ENCODE results near the gene ATP10A. TPM values are rescaled to one million over a fixed set of nuclear protein-coding genes. Genes with fewer than 3 reads are reported as not detected.
A peak's percentile ranks its signal among the peaks of the same experiment; 100 is the strongest.

ATP10A gene
- total RNA-seq, 1 donor from 2014 or later = 0.26 TPM

DNA sequence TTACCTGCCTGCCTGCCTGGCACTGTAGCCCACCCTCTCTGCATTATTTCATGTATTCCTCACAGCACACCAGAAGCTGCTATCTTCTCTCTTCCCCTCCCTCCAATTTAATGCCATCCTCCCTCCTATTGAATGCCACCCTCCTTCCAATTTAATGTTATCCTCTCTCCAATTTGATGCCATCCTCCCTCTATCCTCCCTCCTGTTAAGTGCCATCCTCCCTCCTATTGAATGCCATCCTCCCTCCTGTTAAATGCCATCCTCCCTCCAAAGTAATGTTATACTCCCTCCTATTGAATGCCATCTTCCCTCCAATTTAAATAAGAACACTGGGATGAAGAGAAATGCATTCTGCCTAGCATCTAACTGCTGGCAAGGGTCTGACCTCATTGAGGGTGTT is 11.1 kb downstream of the ATP10A start:
- TF ChIP-seq, protein P1, sequence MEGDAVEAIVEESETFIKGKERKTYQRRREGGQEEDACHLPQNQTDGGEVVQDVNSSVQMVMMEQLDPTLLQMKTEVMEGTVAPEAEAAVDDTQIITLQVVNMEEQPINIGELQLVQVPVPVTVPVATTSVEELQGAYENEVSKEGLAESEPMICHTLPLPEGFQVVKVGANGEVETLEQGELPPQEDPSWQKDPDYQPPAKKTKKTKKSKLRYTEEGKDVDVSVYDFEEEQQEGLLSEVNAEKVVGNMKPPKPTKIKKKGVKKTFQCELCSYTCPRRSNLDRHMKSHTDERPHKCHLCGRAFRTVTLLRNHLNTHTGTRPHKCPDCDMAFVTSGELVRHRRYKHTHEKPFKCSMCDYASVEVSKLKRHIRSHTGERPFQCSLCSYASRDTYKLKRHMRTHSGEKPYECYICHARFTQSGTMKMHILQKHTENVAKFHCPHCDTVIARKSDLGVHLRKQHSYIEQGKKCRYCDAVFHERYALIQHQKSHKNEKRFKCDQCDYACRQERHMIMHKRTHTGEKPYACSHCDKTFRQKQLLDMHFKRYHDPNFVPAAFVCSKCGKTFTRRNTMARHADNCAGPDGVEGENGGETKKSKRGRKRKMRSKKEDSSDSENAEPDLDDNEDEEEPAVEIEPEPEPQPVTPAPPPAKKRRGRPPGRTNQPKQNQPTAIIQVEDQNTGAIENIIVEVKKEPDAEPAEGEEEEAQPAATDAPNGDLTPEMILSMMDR (IDR thresholded peaks at IDR 0.05; ENCODE audit: insufficient read depth, low read length, severe bottlenecking) = no peak
- no peaks in the 10 kb centered on the region for H3K36me3 ChIP-seq (ENCODE audit: control insufficient read depth, insufficient read depth, low read length)
- no peaks in the 10 kb centered on the region for H3K27me3 ChIP-seq (ENCODE audit: control insufficient read depth, insufficient read depth, low read length)
- DNase-seq (ENCODE audit: low read depth) (no peak), FAIRE-seq (no peak)
- H3K4me3 ChIP-seq (ENCODE audit: low read depth, low read length) = no peak overlapping the region

DNA sequence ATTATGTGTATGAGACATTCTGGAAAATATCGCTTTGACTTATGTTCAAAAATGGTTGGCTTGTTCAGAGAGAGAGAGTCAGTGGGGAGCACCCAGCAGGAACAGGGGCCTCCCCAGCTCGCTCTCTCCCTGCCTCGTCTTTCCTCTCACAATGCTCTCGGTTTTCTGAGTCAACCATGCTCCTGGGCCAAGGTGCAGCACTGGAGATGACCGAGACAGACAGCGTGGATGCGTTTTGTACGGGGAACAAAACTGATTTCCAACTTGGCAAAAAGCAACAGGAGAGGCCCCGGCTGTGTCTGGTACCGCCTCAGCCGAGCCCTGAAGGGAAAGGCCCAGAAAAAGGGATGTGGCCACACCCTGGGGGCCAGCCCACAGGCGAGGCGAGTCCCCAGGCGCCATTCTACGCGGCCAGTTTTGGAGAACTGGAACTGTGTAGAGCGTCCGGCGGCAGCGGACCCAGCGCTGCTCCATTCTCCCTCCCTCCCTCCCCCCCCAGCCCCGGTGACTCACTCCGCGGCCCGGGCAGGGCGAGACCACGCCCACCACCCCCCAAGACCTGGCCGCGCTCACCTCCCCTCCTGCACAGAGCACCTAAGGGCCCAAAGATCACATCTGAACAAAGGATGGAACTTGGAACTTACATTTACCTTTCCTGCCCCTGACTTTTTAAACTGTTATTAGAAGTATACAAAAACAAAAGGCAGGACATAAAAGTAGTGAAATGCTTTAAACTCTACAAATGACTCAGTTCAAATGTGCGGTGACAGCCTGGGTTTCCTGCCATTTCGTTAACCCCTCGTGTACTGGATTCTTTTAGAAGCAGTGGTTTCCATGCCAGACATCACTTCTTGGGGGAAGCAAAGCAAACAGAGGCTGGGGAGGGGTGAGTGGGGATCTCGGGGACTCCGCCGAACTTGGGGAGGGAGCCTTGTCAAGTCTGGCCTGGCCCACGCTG is 12.7 kb downstream of the ATP10A start:
- TF ChIP-seq, protein P1 (IDR thresholded peaks at IDR 0.05; ENCODE audit: insufficient read depth, low read length, severe bottlenecking) = no peak
- peak overlapping the region; percentile 19 for H3K4me3 ChIP-seq (ENCODE audit: low read depth, low read length)
- DNase-seq (ENCODE audit: low read depth) = peak; percentile 34
- no peak for FAIRE-seq
- H3K27me3 ChIP-seq (ENCODE audit: control insufficient read depth, insufficient read depth, low read length) = no peaks in the 10 kb centered on the region
- no peaks in the 10 kb centered on the region for H3K36me3 ChIP-seq (ENCODE audit: control insufficient read depth, insufficient read depth, low read length)

DNA sequence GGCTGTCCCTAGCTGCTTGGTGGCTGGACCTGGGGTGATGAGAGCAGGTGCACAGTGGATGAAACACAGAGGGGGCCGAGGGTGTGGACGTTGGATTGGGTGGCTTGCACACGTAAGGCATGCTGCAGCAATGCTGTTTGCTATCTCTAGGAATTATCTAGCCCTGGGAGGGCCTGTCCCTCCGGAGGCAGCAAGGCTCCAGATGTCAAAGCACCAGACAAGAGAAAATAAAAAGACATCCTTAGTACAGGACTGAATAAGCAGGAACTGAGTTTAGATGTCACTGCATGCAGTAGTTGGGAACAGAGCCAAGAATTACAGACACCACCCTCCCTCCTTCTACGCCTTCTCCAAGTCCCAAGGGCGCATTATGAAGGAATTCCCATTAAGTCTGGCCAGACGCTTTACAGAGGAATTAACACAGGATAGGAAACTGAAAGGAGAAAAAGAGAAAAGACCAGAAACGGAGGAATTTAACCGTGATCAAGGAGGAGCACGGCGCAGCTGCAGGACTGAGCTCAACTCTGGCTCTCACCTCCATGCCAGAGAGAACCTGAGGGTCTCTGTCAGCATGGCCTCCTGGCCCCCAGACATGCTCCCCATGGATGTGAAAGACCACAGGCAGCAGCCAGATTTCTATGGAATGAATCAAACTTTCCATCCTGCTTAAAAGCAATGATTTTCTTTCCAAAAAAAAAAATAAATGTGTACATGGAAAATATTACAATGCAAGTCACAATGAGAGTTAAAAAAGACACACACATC is 13.8 kb downstream of the ATP10A start:
- H3K4me3 ChIP-seq (ENCODE audit: low read depth, low read length) = no peak overlapping the region
- TF ChIP-seq, protein P1 (IDR thresholded peaks at IDR 0.05; ENCODE audit: insufficient read depth, low read length, severe bottlenecking) = no peak
- FAIRE-seq (no peak), DNase-seq (ENCODE audit: low read depth) (peak; percentile 57)
- H3K36me3 ChIP-seq (ENCODE audit: control insufficient read depth, insufficient read depth, low read length) = no peaks in the 10 kb centered on the region
- H3K27me3 ChIP-seq (ENCODE audit: control insufficient read depth, insufficient read depth, low read length) = no peaks in the 10 kb centered on the region

DNA sequence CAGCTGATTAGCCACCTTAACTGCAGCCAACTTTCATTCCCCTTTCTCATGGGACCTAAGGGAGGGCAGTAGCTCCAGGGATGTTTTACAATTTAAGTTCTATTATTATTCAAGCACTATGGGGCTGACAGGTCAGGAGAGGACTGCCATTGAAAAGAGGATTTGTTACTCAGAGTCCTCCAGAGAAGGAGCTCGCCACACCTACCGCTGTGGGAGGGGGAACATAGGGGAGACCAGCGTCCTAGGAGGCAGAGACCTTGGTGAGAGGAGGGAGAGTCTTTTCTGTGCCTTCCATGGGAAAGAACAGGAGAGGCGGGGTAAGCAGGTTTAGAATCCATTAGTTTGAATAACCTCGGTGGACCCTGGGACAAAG is 14.4 kb downstream of the ATP10A start:
- FAIRE-seq = no peak
- Histone ChIP-seq H3K4me3 (ENCODE audit: low read depth, low read length) (no peak overlapping the region), H3K27me3 (ENCODE audit: control insufficient read depth, insufficient read depth, low read length) (no peaks in the 10 kb centered on the region), H3K36me3 (ENCODE audit: control insufficient read depth, insufficient read depth, low read length) (no peaks in the 10 kb centered on the region)
- TF ChIP-seq, protein P1 (IDR thresholded peaks at IDR 0.05; ENCODE audit: insufficient read depth, low read length, severe bottlenecking) = no peak
- DNase-seq (ENCODE audit: low read depth) = no peak

DNA sequence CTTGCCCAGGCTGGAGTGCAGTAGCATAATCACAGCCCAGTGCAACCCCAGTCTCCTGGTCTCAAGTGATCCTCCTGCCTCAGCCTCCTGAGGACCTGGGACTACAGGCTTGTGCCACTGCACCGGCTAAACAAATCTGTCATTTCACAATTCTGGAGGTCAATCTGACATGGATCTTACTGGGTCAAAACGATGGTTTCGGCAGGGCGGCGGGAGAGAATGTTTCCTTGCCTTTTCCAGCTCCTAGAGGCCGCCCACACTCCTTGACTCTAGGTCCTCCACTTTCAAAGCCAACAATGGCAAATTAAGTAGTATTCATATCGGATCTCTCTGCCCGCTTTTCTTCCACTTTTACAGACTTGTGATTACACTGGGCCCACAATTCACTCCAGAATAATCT is 14.8 kb downstream of the ATP10A start:
- no peak overlapping the region for H3K4me3 ChIP-seq (ENCODE audit: low read depth, low read length)
- FAIRE-seq = no peak

More for the DNA sequence above, 14.8 kb downstream of the ATP10A start:
- H3K27me3 ChIP-seq (ENCODE audit: control insufficient read depth, insufficient read depth, low read length) = no peaks in the 10 kb centered on the region
- TF ChIP-seq, protein P1 (IDR thresholded peaks at IDR 0.05; ENCODE audit: insufficient read depth, low read length, severe bottlenecking) = no peak
- no peak for DNase-seq (ENCODE audit: low read depth)
- H3K36me3 ChIP-seq (ENCODE audit: control insufficient read depth, insufficient read depth, low read length) = no peaks in the 10 kb centered on the region

All from bronchial epithelial cell (primary cell).